GM20000 (cell line): ENCODE results near the gene ADAMTS7.
"Not testable (repeated sequence)": the region's sequence is repeated elsewhere in the genome, so short reads cannot be mapped to it uniquely, and the experiment has no call there.

Source experiments
- DNase-seq: peaks from one replicate; pipeline ENCODE4 v3.0.0; 2012; ENCODE audit warnings: low spot score
- CTCF ChIP-seq: IDR thresholded peaks from 2 replicates; pipeline ENCODE4 v1.5.1; 2012; ENCODE audit warnings: mild to moderate bottlenecking, control low read depth; ENCODE audit errors: extremely low read depth, missing control alignments

Gene ADAMTS7

GRCh38 chr15:78734451-78735064 is 76.7 kb downstream of the ADAMTS7 start:
- no peak for TF ChIP-seq CTCF
- DNase-seq, result no peak

DNA sequence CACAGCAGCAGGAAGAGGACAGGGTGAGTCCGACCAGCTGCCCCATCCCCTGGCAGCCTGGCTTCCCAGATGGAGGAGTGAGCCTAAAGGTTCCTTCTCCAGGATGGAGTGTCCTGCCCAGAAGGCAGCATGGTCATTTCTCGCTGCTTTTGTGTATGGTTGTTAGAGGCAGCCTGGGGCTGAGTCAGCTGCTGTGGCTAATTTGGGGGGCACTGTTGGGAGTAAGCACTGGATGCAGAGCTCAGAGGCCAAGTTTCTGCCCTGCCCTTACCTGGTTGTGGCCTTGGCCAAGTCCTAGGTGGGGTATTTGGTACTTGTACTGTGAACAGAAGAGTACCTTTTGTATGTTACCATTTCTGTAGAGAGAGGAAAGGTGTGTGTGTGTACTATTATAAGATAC is 78.6 kb downstream of the ADAMTS7 start:
- no peak for TF ChIP-seq CTCF

DNA sequence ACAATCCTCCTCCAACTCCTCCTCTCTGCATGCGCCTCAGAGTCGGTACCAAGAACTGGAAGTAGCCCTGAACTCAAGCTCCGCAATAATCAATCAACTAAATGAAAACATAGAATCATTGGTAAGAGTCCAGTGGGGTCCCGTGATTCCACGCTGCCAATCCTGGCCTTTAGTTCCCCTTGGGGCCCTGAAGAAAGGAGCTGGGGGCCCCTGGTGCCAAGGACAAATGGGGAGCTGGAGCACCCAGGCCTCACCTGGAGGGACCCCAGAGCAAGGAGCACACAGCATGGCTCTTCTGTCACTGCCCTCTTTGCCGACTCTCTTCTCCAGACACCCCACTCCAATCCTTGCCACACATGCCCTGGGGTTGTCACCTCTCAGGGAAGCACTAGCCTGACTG is 80.3 kb downstream of the ADAMTS7 start:
- TF ChIP-seq CTCF, result no peak
- no peak for DNase-seq

More for the DNA sequence above, 78.6 kb downstream of the ADAMTS7 start:
- no peak for DNase-seq

GRCh38 chr15:78728427-78728826 is 82.8 kb downstream of the ADAMTS7 start:
- DNase-seq, result not testable (repeated sequence)

DNA sequence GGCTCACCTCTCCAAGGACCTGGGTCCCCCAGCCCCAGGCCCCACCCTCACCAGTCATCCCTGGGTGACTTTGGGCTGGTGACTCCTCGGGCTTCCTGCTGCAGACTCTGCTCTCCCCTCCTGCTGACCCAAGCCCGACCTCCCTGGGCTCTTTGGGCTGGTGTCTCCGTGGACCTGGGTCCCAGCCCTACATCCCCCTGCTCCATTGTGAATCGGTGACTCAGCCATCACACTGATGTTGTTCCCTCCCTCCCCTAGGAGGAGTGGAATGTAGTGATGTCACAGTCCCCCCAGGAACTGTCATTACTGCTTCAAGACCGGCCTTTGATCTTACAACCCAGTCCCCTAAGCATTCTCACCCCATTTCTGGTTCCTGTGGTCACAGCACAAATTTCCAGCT is 83.7 kb downstream of the ADAMTS7 start:
- no peak for TF ChIP-seq CTCF
- no peak for DNase-seq

DNA sequence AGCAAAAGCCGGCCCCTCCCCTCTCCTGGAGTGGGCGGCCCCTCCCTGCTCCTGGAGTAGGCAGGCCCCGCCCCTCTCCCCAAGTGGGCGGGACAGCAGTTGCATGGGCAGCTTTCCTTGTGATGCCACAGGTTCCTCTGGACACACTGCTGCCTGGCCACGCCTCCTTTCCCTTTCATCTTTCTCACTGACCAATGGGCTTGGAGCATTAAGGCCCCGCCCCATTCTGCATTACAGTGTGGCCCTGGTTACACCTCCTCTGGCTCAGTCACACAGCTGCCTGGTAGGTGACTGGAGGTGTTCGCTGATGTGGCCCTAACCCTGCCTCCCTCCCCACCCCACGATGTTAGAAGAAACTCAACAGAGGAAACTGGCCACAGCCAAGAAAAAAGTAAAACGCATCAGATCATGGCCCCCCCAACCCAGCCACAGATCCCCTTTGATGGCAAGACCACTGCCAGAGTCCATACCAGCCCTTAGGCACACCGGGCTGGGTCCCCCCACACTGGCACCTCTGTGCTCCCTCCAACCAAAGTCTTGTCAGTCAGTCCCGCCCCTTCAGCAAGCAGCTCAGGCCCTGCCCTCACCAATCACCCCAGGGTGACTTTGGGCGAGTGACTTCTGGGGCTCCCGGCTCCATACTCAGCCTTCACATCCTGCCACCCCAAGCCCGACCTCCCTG is 84.3 kb downstream of the ADAMTS7 start:
- no peak for DNase-seq

GRCh38 chr15:78719819-78720450 is 91.3 kb downstream of the ADAMTS7 start:
- not testable (repeated sequence) for DNase-seq

More for the DNA sequence above, 84.3 kb downstream of the ADAMTS7 start:
- TF ChIP-seq CTCF, result no peak

GRCh38 chr15:78718837-78719236 is 92.4 kb downstream of the ADAMTS7 start:
- DNase-seq, result no peak
- no peak for TF ChIP-seq CTCF
